T-helper 17 cell (primary cell): ENCODE results near the gene PRPF6. TPM values are rescaled to one million over a fixed set of nuclear protein-coding genes. Genes with fewer than 3 reads are reported as not detected.
A peak's percentile ranks its signal among the peaks of the same experiment; 100 is the strongest.

Experiments
- ATAC-seq: fragments of 150-1000 bp; cut with Tn5 transposase; 2 replicates; pipeline ENCODE4 v1.10.0; 2021; ENCODE audit warnings: mild to moderate bottlenecking, moderate library complexity
- DNase-seq, 3 donors: peaks; one replicate each; pipeline versions ENCODE4 v3.0.0 to v3.0.0-alpha.2; 2020 to 2021
- H3K9me3 ChIP-seq: one replicate; pipeline ENCODE4 v1.7.0; 2013; ENCODE audit warnings: low read length, mild to moderate bottlenecking; ENCODE audit not compliant: control insufficient read depth, poor library complexity, severe bottlenecking
- H3K27ac Mint-ChIP-seq: one replicate; pipeline ENCODE4 v1.8.0; 2022; ENCODE audit warnings: mild to moderate bottlenecking, moderate library complexity, mixed read lengths
- H3K27me3 Mint-ChIP-seq: one replicate; pipeline ENCODE4 v1.8.0; 2022; ENCODE audit warnings: mixed read lengths
- H3K36me3 Mint-ChIP-seq: one replicate; pipeline ENCODE4 v1.8.0; 2022; ENCODE audit warnings: low read depth, mixed read lengths
- H3K4me1 Mint-ChIP-seq: one replicate; pipeline ENCODE4 v1.8.0; 2022; ENCODE audit warnings: mild to moderate bottlenecking, mixed read lengths
- H3K4me3 Mint-ChIP-seq: one replicate; pipeline ENCODE4 v1.8.0; 2022; ENCODE audit warnings: mild to moderate bottlenecking, moderate library complexity, mixed read lengths
- total RNA-seq, 4 donors: library from RNA in 2 of 4; stranded (reverse) in 2 of 4; gene quantifications; one replicate each; pipeline ENCODE4 v1.2.3 and lab custom pipeline; 2022 to 2026

Gene PRPF6
- total RNA-seq, 2 donors from 2014 or later: 63.8 to 64.9 TPM

- H3K36me3 Mint-ChIP-seq: no peaks in the 10 kb centered on the region
Observed at GRCh38 chr20:64065974-64066343, 85.0 kb downstream of the PRPF6 start.

GRCh38 chr20:64067005-64067632 is 86.2 kb downstream of the PRPF6 start:
- peak overlapping the region; percentile 90 for H3K27ac Mint-ChIP-seq
- ATAC-seq: no peak
- no peaks in the 10 kb centered on the region for H3K9me3 ChIP-seq
- peaks cover 41% of the 10 kb centered on the region for H3K4me1 Mint-ChIP-seq
- H3K27me3 Mint-ChIP-seq: no peaks in the 10 kb centered on the region
- no peaks in the 10 kb centered on the region for H3K36me3 Mint-ChIP-seq
- no peak for DNase-seq
- H3K4me3 Mint-ChIP-seq: peak overlapping the region; percentile 50

More at GRCh38 chr20:64065974-64066343, 85.0 kb downstream of the PRPF6 start:
- DNase-seq (peak in 2 of 3 donors; percentile 42 to 44), ATAC-seq (peak; percentile 65)
- Mint-ChIP-seq H3K4me3 (peak overlapping the region; percentile 77), H3K27ac (peak overlapping the region; percentile 90), H3K4me1 (peaks cover 37% of the 10 kb centered on the region), H3K27me3 (no peaks in the 10 kb centered on the region)
- H3K9me3 ChIP-seq: no peaks in the 10 kb centered on the region

DNA sequence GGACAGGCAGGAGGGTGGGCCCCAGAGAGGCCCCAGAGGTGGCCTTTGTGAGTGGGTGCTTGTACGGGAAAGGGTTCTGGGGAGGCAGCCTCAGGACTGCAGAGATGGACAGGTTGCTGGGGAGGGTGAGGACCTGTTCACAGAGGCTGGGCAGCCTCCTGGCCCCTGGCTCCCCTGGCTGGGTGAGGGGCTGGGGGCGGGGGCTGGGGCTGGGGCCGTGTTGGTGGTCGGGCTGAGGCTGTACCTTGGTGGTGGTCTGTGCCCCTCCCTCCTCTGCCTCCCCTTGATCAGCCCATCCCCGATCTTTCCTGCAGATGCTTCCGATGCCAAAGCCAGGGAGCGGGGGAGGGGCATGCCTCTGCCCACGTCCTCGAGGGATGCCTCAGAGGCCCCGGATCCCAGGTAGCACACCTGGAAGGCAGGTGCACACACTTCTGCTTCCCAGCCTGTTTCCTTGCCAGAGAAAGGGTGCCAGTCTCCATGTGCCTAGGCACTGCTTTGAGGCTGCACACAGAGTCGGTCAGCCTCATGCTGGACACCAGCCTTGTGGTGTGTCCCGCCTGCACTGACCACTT is 86.9 kb downstream of the PRPF6 start:
- no peaks in the 10 kb centered on the region for H3K9me3 ChIP-seq
- H3K4me1 Mint-ChIP-seq: peaks cover 42% of the 10 kb centered on the region
- no peaks in the 10 kb centered on the region for H3K36me3 Mint-ChIP-seq
- ATAC-seq (no peak), DNase-seq (no peak)
- H3K27me3 Mint-ChIP-seq: no peaks in the 10 kb centered on the region
- H3K27ac Mint-ChIP-seq: peak overlapping the region; percentile 53
- peak overlapping the region; percentile 9 for H3K4me3 Mint-ChIP-seq

DNA sequence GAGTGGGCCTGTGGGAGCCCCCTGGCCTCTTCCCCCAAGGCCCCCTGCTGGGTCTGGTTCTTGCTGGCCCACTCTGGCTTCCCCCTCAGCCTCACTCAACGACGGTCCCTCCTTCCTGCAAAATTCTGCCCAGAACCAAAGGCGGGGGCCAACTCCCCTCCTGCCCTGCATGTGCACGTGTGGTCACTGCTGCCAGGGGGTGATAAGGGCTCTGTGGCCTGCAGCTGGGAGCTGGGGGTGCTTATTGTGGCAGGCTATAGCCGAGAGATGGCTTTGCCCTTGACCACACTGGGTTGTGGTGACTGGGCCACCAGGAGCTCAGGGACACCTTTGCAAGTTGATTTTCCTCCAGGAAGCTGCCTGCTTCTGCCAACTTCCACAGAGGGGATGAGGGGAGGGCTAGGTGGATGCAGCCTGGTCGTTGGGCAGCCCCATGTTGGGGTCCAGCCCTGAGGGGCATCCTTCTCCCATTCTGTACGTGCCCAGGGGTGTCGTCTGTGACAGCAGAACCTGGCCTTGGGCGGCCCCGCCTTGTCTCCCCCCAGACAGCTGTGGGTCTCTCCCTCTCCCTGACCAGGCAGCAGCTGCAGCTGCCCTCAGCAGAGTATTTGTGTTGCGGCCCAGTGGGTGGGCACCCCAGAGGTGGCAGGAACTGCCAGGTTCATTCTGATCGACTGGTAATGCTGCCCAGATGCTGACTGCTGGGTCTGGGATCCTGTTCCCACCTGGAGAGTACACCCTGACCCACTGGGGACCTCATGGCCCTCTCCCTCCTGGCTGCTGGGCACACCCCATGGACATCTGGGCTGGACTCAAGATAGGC is 87.7 kb downstream of the PRPF6 start:
- Mint-ChIP-seq H3K27ac (peak overlapping the region; percentile 53), H3K4me1 (peaks cover 40% of the 10 kb centered on the region), H3K4me3 (no peak overlapping the region), H3K27me3 (no peaks in the 10 kb centered on the region), H3K36me3 (no peaks in the 10 kb centered on the region)
- ATAC-seq (no peak), DNase-seq (no peak)
- H3K9me3 ChIP-seq: no peaks in the 10 kb centered on the region

GRCh38 chr20:64069209-64069613 is 88.3 kb downstream of the PRPF6 start:
- Mint-ChIP-seq H3K4me1 (peaks cover 35% of the 10 kb centered on the region), H3K4me3 (no peak overlapping the region), H3K36me3 (no peaks in the 10 kb centered on the region), H3K27me3 (no peaks in the 10 kb centered on the region), H3K27ac (no peak overlapping the region)
- no peaks in the 10 kb centered on the region for H3K9me3 ChIP-seq
- DNase-seq: no peak
- ATAC-seq: no peak

- ATAC-seq: no peak
- DNase-seq: no peak
- no peaks in the 10 kb centered on the region for H3K9me3 ChIP-seq
- Mint-ChIP-seq H3K36me3 (no peaks in the 10 kb centered on the region), H3K4me1 (peaks cover 31% of the 10 kb centered on the region), H3K27me3 (no peaks in the 10 kb centered on the region), H3K4me3 (no peak overlapping the region), H3K27ac (no peak overlapping the region)
Observed at GRCh38 chr20:64069614-64070243, 88.8 kb downstream of the PRPF6 start.

DNA sequence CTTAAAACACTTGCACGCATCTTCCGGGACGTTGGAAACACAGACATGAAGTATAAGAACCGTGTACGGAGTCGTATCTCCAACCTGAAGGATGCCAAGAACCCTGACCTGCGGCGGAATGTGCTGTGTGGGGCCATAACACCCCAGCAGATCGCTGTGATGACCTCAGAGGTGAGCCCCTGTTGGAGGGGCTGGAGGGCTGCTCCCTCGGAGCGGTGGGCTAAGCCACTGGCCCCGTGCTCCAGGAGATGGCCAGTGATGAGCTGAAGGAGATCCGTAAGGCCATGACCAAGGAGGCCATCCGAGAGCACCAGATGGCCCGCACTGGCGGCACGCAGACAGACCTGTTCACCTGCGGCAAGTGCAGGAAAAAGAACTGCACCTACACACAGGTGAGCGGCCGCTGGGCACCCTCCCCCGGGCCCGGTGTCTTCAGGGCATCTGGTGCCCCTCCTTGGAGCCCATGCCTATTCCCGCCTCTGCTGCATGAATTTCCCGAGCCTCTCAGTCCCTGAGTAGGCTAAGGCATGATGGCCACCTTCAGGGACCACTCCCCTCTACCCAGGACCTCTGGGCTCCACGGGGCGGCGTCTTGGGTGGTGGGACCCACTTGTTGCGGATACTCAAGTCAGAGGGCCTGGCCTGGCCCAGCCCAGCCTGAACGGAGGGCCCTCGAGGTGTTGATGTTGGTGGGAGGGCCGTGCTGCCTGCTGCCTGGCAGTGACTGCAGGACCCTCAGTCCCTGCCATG is 89.5 kb downstream of the PRPF6 start:
- no peaks in the 10 kb centered on the region for H3K36me3 Mint-ChIP-seq
- DNase-seq (no peak), ATAC-seq (no peak)
- no peak overlapping the region for H3K4me3 Mint-ChIP-seq
- no peaks in the 10 kb centered on the region for H3K9me3 ChIP-seq
- H3K27me3 Mint-ChIP-seq: no peaks in the 10 kb centered on the region
- H3K27ac Mint-ChIP-seq: no peak overlapping the region
- H3K4me1 Mint-ChIP-seq: peaks cover 27% of the 10 kb centered on the region

GRCh38 chr20:64071341-64072332 is 90.7 kb downstream of the PRPF6 start:
- Mint-ChIP-seq H3K27ac (no peak overlapping the region), H3K27me3 (no peaks in the 10 kb centered on the region), H3K4me1 (peaks cover 21% of the 10 kb centered on the region), H3K36me3 (peaks cover 3% of the 10 kb centered on the region), H3K4me3 (no peak overlapping the region)
- no peaks in the 10 kb centered on the region for H3K9me3 ChIP-seq
- no peak for DNase-seq
- ATAC-seq: no peak

GRCh38 chr20:64072498-64073063 is 91.6 kb downstream of the PRPF6 start:
- DNase-seq (no peak), ATAC-seq (no peak)
- no peaks in the 10 kb centered on the region for H3K9me3 ChIP-seq
- Mint-ChIP-seq H3K36me3 (peaks cover 3% of the 10 kb centered on the region), H3K27me3 (no peaks in the 10 kb centered on the region), H3K27ac (no peak overlapping the region), H3K4me1 (peaks cover 18% of the 10 kb centered on the region), H3K4me3 (peak overlapping the region; percentile 41)

DNA sequence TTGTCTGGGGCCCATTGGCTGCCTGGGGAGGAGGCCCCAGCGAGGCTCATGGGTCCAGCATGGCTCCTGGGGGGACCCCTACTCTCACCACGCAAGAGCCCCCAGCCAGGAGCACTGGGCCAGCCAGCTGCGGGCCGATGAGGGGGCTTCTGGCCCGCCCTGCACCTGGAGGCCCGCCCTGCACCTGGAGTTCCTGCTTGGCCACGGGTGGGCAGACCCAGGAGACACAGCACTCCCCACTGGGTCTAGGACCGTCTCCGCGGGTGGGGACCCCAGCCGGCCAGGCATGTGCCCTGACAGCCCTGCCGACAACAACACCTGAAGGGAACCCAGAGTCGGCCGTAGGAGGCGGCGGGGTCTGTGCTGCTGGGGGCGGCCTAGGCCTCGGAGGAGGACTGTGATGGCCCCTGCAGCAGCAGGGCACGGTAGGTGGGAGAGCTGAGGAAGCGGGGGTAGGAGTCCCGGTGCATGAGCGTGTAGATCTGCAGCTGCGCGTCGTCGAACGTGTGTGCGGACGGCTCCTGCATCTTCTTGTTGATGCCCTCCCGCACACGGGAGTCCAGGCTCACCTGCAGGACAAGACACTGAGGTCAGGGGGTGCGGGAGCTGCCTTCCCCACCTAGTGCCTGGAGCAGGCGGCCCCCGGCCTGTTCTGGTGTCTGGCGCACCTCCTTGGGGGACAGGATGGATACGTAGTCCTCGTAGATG is 92.7 kb downstream of the PRPF6 start:
- H3K36me3 Mint-ChIP-seq: peaks cover 3% of the 10 kb centered on the region
- peaks cover 18% of the 10 kb centered on the region for H3K4me1 Mint-ChIP-seq
- DNase-seq: no peak
- H3K4me3 Mint-ChIP-seq: no peak overlapping the region
- no peak for ATAC-seq
- no peaks in the 10 kb centered on the region for H3K27me3 Mint-ChIP-seq
- H3K27ac Mint-ChIP-seq: no peak overlapping the region
- H3K9me3 ChIP-seq: no peaks in the 10 kb centered on the region

DNA sequence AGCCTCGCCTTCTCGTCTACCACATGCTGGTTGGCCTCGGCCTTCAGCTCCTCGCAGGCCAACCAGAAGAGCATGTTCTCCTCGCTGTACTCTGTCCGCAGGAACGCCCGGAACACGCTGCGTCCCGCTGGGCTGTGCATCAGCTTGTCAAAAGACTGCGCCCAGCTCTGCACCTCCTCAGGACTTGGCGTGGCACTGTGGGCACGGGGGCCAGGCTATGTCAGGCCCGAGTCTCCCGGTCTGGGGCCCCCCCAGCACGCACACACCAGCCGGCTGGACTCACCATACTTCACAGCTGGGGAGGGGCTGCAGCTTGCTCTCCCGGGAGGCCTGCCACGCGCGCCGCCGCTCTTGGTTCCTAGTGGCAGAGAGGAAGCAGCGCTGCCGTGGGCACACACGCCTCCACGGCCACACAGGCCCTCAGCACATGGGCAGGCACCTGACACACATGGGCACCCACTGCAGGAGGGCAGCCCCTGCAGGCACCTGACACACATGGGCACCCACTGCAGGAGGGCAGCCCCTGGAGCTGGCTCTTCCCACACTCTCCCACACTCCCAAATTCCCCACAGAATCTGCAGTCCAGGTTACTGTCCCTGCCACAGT is 93.4 kb downstream of the PRPF6 start:
- Mint-ChIP-seq H3K4me3 (no peak overlapping the region), H3K27me3 (no peaks in the 10 kb centered on the region), H3K27ac (no peak overlapping the region), H3K4me1 (peaks cover 22% of the 10 kb centered on the region), H3K36me3 (peaks cover 3% of the 10 kb centered on the region)
- DNase-seq: no peak
- no peaks in the 10 kb centered on the region for H3K9me3 ChIP-seq
- ATAC-seq: no peak
